ENCODE data around the gene TRNT1.

TRNT1 gene

DNA sequence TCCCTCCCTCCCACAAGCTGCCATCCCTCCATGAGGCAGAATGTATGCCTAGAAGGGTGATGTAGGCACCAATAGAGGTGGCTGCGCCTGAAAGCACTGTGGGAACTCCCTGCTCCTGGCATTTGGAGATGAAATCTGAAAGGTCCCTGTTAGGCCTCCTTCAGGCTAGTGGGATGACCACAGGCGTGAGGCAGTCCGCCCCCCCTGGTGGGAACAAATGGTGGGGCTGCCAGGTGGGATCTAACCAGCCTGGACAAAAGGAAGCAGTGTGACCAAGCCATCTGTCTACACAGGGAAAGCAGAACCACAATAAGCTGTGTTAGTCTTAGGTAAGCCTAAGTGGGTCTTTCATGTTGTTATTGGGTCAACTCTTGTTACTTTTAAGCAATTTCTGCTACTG lies 41.9 kb upstream of the TRNT1 start:
- TF ChIP-seq SIN3A (IDR thresholded peaks at IDR 0.05; ENCODE audit: borderline replicate concordance, insufficient read depth, low read length): no peak

DNA sequence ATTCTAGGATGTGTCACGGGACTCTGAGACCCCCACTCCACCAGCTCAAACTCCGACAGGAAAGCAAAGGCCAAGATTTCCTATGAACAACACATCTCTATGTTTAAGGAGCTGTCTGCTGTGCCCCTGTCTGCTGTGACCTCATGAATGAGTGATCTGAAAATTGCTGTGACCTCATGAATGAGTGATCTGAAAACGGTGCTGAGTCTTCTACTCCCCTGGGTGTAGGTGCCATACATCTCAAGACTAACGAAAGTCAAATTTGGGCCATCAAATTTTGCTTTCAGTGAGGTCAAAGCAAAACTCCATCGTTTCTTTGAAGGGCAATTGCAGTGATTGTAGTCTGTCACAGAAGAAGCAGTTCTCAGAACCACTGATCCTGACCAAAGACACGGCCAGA lies 41.0 kb upstream of the TRNT1 start:
- TF ChIP-seq SIN3A (IDR thresholded peaks at IDR 0.05; ENCODE audit: borderline replicate concordance, insufficient read depth, low read length): no peak

DNA sequence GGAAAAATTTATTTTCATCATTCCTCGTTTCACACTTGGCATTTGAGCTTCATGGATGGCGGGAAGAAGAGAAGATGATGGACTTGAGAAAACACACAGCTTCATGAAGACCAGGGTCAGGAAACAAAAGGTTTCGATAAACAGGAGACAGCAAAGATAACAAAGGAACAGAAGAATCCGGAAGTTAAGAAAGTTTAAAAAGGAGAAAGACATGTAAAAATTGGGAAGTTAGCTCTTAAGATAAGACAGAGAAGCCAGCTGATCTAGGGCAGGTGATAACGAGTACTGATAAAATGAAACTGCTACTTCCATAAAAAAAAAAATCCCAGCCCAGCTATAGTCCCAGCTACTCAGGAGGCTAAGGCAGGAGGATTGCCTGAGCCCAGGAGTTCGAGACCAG lies 40.5 kb upstream of the TRNT1 start:
- TF ChIP-seq, protein P1, sequence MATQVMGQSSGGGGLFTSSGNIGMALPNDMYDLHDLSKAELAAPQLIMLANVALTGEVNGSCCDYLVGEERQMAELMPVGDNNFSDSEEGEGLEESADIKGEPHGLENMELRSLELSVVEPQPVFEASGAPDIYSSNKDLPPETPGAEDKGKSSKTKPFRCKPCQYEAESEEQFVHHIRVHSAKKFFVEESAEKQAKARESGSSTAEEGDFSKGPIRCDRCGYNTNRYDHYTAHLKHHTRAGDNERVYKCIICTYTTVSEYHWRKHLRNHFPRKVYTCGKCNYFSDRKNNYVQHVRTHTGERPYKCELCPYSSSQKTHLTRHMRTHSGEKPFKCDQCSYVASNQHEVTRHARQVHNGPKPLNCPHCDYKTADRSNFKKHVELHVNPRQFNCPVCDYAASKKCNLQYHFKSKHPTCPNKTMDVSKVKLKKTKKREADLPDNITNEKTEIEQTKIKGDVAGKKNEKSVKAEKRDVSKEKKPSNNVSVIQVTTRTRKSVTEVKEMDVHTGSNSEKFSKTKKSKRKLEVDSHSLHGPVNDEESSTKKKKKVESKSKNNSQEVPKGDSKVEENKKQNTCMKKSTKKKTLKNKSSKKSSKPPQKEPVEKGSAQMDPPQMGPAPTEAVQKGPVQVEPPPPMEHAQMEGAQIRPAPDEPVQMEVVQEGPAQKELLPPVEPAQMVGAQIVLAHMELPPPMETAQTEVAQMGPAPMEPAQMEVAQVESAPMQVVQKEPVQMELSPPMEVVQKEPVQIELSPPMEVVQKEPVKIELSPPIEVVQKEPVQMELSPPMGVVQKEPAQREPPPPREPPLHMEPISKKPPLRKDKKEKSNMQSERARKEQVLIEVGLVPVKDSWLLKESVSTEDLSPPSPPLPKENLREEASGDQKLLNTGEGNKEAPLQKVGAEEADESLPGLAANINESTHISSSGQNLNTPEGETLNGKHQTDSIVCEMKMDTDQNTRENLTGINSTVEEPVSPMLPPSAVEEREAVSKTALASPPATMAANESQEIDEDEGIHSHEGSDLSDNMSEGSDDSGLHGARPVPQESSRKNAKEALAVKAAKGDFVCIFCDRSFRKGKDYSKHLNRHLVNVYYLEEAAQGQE (IDR thresholded peaks at IDR 0.05; ENCODE audit: insufficient read depth in 1 of 2, low read depth in 2 of 2, low read length in 2 of 2): no peak
- TF ChIP-seq POLR2AphosphoS5 (IDR thresholded peaks at IDR 0.05; ENCODE audit: low read depth, low read length) (no peak), FOXP2 (optimal IDR thresholded peaks at IDR 0.05; ENCODE audit: borderline replicate concordance, extremely low read depth, extremely low read length, insufficient read depth) (no peak), SIN3A (IDR thresholded peaks at IDR 0.05; ENCODE audit: borderline replicate concordance, insufficient read depth, low read length) (no peak), TAF1 (IDR thresholded peaks at IDR 0.05; ENCODE audit: borderline replicate concordance, insufficient read depth, low read length) (no peak)

DNA sequence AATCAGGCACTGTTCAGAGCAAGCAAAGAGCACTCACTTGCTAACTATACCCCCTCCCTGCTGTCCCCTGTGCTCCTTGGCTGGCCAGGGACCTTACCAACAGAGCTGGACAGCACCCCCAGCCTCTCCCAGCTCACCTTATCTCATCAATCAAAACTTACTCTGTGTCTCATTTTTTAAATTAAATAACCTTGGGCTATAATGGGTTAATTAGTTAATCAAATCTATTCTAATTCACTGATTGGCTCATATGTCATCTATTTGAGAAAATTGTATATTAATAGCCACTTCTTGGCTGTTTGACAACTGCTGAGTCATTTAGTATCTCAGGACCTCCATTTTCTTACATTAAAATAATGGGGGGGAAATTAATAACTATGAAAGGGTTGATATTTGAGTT lies 39.5 kb upstream of the TRNT1 start:
- TF ChIP-seq FOXP2 (optimal IDR thresholded peaks at IDR 0.05; ENCODE audit: borderline replicate concordance, extremely low read depth, extremely low read length, insufficient read depth): no peak
- TF ChIP-seq POLR2AphosphoS5 (IDR thresholded peaks at IDR 0.05; ENCODE audit: low read depth, low read length): no peak
- no peak for TF ChIP-seq TAF1 (IDR thresholded peaks at IDR 0.05; ENCODE audit: borderline replicate concordance, insufficient read depth, low read length)
- no peak for TF ChIP-seq SIN3A (IDR thresholded peaks at IDR 0.05; ENCODE audit: borderline replicate concordance, insufficient read depth, low read length)
- TF ChIP-seq, protein P1 (IDR thresholded peaks at IDR 0.05; ENCODE audit: insufficient read depth in 1 of 2, low read depth in 2 of 2, low read length in 2 of 2): no peak

DNA sequence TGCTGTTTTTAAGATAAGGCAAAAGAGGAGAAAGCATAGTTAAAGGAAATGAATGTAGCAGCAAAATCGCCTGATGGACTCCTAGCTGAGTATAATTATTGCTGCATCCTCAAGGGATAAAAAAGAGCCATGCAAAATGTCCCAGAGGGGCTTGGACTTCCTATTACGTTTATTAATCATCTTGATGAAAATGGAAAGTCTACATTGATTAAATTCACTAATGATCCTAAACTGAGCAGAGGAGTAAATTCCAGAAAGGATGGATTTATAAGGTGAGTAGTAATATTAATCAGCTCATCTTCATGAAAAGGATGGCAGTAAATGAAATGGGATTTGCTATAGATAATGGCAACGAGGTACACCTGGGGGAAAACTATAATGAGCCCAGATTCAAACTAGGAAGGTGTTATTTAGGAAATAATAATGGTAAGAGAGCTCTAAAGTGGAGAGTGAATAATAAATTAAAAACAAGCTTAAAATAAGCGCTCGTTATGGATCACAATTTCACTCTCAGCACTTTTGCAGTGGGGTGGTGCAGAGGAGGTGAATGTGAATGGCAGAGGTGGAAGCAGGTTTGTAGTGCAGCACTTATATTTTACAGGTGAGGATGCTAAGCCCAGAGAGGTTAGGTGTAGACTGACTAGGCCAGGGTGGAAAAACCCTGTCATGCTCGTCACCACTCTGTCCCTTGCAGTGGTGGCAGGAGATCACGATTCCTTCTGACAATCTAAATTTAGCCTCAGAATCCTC lies 38.8 kb upstream of the TRNT1 start:
- no peak for TF ChIP-seq POLR2AphosphoS5 (IDR thresholded peaks at IDR 0.05; ENCODE audit: low read depth, low read length)
- TF ChIP-seq TAF1 (IDR thresholded peaks at IDR 0.05; ENCODE audit: borderline replicate concordance, insufficient read depth, low read length): no peak
- TF ChIP-seq, protein P1 (IDR thresholded peaks at IDR 0.05; ENCODE audit: insufficient read depth in 1 of 2, low read depth in 2 of 2, low read length in 2 of 2): no peak
- no peak for TF ChIP-seq SIN3A (IDR thresholded peaks at IDR 0.05; ENCODE audit: borderline replicate concordance, insufficient read depth, low read length)
- TF ChIP-seq FOXP2 (optimal IDR thresholded peaks at IDR 0.05; ENCODE audit: borderline replicate concordance, extremely low read depth, extremely low read length, insufficient read depth): no peak

DNA sequence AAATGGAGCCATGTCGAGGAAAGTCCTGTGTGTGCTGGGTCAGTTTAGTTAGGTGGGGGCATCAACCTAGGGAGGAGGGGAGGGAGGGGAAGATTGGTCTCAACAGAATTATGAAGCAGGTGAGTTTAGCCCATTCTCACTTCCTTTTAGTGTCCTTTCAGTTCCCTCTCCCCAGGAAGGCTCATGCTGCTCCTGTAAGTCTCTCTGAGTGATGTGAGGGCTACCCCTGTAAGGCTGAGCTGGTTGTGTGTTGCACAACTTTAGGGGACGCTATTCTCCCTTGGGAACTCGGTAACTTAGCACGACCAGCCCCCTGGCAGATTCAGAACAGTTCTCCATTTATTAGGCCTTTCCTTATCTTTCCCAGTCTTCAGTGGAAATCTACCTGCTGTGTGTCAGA lies 37.7 kb upstream of the TRNT1 start:
- TF ChIP-seq TAF1 (IDR thresholded peaks at IDR 0.05; ENCODE audit: borderline replicate concordance, insufficient read depth, low read length) (no peak), POLR2AphosphoS5 (IDR thresholded peaks at IDR 0.05; ENCODE audit: low read depth, low read length) (no peak), SIN3A (IDR thresholded peaks at IDR 0.05; ENCODE audit: borderline replicate concordance, insufficient read depth, low read length) (no peak), FOXP2 (optimal IDR thresholded peaks at IDR 0.05; ENCODE audit: borderline replicate concordance, extremely low read depth, extremely low read length, insufficient read depth) (no peak)
- TF ChIP-seq, protein P1 (IDR thresholded peaks at IDR 0.05; ENCODE audit: insufficient read depth in 1 of 2, low read depth in 2 of 2, low read length in 2 of 2): no peak
